SIG-M5 treated with dmso at 0.1 percent for 504 hours (cell line): ENCODE results near the gene TMEM145.
"Not testable (repeated sequence)": the region's sequence is repeated elsewhere in the genome, so short reads cannot be mapped to it uniquely, and the experiment has no call there.

Source experiments
- DNase-seq: peaks from one replicate; lab custom pipeline; 2025; ENCODE audit not compliant: unreplicated experiment; lab: John Stamatoyannopoulos, UW

TMEM145 gene

GRCh38 chr19:42313840-42314755, 989 bp downstream of the TMEM145 start:
- no peak for DNase-seq

DNA sequence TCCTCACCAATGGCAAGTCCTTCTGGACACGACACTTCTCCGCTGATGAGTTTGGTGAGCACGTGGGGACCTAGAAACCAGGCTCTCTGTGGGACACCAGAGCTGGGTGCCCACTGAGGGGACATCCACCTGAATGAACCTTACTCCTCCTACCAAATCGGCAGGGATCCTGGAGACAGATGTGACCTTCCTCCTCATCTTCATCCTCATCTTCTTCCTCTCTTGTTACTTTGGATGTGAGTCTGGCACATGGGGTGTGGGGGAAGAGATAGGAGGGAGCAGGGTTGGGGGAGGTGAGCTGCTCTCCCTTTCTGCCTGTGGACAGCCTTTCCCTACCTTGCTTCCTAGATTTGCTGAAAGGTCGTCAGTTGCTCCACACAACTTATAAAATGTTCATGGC, 1.9 kb downstream of the TMEM145 start:
- no peak for DNase-seq

GRCh38 chr19:42316223-42317211, 3.4 kb downstream of the TMEM145 start:
- no peak for DNase-seq

DNA sequence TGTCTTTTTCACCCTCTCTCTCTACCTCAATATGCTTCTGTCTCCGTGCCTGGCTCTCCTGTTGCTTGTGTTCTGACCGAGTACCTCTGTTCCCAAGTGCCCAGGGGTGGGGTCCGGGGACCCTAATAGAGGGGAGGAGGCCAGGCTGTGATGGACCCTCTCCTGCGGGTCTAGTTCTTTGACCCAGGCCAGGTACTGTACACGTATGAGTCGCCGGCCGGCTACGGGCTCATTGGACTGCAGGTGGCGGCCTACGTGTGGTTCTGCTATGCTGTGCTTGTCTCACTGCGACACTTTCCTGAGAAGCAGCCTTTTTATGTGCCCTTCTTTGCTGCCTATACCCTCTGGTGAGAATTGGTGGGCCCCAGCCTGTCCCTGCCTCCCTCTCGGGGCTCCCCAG, 4.4 kb downstream of the TMEM145 start:
- no peak for DNase-seq

DNA sequence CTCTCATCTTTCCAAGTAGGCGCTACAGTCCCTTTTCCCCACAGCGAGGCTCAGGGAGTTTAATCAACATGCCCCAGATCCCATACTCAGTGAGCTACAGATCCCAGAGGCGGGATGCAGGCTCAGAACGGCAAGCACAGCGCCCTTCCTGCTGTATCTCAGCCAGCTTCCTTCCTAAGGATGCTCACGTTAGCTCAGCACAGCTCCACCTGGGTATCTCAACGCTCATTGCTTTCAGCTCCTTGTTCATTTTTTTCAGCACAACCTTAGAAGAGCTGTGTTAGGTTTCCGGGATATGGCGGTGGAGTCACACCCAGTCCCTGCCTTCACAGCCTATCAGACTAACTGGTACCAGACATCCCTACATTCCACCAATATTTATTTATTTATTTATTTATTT, 9.2 kb downstream of the TMEM145 start:
- no peak for DNase-seq

DNA sequence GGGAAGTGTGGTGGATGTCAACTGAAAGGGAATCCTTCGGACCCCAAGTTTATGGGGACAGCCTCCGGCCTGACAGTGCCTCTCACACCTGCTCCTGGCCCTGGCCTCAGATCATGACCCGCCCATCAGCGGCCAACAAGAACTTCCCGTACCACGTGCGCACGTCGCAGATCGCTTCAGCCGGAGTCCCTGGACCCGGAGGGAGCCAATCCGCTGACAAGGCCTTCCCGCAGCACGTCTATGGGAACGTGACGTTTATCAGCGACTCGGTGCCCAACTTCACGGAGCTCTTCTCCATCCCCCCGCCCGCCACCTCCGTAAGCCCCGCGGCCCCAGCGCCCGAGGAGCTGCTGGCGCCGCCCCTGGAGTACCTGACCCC, 10.4 kb downstream of the TMEM145 start:
- no peak for DNase-seq

- no peak for DNase-seq
These were observed 10.9 kb downstream of the TMEM145 start for GRCh38 chr19:42323852-42324654.

- DNase-seq = no peak
These were observed 11.7 kb downstream of the TMEM145 start for GRCh38 chr19:42324655-42325307.

DNA sequence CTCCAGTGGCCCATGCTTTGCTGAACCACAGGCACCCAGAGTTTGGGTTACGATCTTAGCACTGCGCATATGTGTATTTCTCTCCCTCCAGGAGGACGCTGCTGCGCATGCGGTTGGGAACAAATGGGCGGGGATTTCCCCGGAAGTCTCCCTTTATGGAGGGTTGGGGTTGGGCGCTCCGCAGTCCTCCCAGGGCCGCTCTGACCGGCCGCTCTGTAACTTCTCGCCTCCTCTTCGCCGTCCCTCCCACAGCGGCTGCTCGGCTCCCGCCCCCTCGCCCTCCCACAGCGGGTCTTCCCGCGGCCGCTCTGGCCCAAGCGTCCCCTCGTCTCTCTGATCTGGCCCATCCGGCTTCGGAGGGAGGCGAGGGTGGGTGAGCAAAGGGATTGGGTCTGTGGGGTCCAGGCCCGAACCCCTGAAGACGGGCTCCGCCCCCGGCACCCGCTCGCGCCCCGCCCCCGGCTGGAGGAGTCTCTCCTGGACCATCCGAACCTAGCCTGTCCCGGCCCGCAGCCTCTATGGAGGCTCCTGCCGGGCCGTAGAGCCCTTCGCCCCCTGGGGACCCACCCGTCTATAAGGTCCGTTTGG, 12.3 kb downstream of the TMEM145 start, which contains the start of gene MEGF8:
MEGF8 (plus strand) TSS at position 328 of the 588 bp plus-strand sequence. CDS start 609 bp downstream, outside the sequence.
- DNase-seq = peak; percentile 99

DNA sequence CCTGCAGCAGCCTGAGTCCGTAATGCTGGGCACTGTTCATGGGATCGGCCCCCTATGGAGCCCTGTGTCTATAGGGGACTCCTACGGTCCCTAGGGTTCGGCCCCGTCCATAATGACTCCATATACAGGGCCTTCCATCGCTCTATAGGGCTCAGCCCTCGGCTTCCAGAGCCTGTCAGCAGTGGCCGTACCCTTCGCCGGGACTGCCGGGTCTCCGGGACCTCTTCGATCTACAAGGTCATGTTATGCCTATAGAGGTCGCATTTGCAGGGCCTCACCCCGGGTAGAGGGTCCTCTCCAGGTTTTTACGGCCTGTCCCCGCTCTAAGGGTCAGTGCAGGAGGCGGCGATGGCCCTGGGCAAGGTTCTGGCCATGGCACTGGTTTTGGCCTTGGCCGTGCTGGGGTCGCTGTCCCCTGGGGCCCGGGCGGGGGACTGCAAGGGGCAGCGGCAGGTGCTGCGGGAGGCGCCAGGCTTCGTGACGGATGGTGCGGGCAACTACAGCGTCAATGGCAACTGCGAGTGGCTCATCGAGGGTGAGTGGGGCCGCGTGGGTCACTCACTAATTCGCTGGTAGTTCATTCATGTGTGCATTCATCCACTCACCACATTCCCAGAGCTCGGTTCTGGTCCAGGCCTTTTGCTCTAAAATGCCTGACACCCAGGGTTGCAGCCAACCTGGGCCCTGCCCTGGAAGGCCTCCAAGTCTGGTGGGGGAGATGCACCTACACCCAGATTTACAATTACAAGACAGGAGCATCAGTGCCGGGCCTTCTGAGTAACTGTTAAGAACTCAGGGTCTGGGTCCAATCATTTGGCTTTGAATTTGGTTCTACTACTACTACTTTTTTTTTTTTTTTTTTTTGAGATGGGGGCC, 13.0 kb downstream of the TMEM145 start:
- DNase-seq = no peak

DNA sequence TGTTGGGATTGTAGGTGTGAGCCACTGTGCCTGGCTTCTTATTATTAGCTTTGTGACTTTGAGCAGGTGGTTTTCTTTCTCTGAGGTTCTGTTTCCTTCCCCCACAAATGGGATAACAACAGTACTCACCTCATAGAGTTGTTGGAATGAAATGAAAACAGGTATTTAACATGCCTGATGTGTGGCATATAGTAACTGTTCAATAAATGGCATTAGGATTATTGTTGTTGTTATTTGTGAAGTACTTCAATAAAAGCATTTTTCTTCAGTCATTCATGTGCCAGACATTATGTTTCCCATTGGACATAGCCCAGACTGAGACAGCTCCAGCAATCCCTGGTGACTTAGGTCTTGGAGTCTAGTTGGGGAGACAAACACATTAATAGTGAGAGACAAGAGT, 13.9 kb downstream of the TMEM145 start:
- no peak for DNase-seq

- DNase-seq = no peak
These were observed 14.3 kb downstream of the TMEM145 start for GRCh38 chr19:42327381-42327780.

GRCh38 chr19:42328106-42328505, 15.0 kb downstream of the TMEM145 start:
- no peak for DNase-seq

DNA sequence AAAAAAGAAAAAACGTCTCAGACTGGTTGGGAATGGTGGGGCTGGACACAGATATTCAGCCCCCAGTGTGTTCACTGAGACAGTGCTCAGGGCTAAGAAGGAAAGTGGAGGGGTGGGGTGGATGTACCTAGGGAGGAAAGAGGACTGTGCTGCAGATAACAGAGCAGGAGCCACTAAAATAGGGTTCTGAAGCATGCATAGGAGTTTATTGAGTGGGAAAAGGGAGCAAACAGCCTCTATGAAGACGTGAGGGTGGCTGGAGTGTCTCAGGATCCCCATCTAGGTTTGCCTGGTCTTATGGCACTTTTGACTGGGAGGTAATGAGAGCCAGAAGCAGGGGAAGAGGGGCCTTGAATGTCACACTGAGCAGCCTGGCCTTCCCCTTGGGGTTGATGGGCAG, 15.7 kb downstream of the TMEM145 start:
- no peak for DNase-seq

- no peak for DNase-seq
These were observed 17.2 kb downstream of the TMEM145 start for GRCh38 chr19:42330241-42330711.

DNA sequence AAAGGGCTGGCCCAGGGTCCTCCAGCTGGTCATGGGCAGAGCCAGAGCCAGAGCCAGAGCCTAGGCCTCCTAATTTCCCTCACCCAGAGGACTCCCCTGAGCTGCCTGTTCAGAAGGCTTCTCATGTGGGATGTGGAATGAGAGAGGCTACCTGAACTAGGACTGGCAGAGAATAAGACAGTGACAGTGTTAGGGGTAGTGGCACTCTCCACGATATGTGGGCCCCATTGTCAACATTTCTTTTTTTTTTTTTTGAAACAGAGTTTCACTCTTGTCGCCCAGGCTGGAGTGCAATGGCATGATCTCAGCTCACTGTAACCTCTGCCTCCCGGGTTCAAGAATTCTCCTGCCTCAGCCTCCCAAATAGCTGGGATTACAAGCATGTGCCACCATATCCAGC, 18.2 kb downstream of the TMEM145 start:
- DNase-seq = not testable (repeated sequence)

- DNase-seq = no peak
These were observed 18.9 kb downstream of the TMEM145 start for GRCh38 chr19:42332059-42332458.

DNA sequence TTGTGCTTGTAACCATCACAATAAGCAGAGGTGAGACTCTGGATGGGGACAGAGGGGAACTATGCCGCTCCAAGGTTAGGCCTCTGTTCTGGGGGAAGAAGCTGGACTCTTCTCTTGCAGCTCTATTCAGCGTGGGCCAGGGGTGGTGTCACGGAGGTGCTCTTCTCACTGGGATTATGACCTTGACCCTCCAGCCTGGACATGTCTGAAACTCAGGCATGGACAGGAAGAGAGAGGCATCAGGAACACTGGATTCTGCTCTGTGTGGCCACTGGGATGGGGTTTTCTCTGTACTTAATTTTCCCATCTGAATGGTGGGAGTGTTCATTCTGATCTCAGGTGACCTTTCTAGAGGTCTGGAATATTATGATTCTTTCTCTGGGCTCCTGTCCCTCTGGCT, 19.9 kb downstream of the TMEM145 start:
- DNase-seq = no peak
